CD4-positive, alpha-beta memory T cell (primary cell): ENCODE data around the gene ZDHHC4. TPM values are rescaled to one million over a fixed set of nuclear protein-coding genes. Genes with fewer than 3 reads are reported as not detected.
A peak's percentile ranks its signal among the peaks of the same experiment; 100 is the strongest.
"Not testable (repeated sequence)": the region's sequence is repeated elsewhere in the genome, so short reads cannot be mapped to it uniquely, and the experiment has no call there.

Source experiments
- CTCF ChIA-PET: fragments of 350-600 bp; sonication (Branson Sonifier 250); formaldehyde crosslinking; loops from one replicate; lab custom pipeline; 2021; ENCODE audit warnings: inconsistent platforms; ENCODE audit not compliant: partially characterized antibody; lab: Charles Lee
- POLR2A ChIA-PET: fragments of 350-600 bp; sonication (Branson Sonifier 250); formaldehyde crosslinking; loops from one replicate; lab custom pipeline; 2021; ENCODE audit not compliant: partially characterized antibody; lab: Charles Lee
- DNase-seq, 5 donors: peaks; one replicate each; pipeline versions ENCODE4 v3.0.0 to v3.0.0-alpha.2; 2020 to 2022; ENCODE audit warnings: mixed read lengths in 1 of 5
- H3K27ac ChIP-seq: one replicate; pipeline ENCODE4 v1.7.0; 2013; ENCODE audit warnings: low read depth, low read length
- H3K27me3 ChIP-seq: 2 replicates; pipeline ENCODE4 v1.7.0; 2013; ENCODE audit warnings: mild to moderate bottlenecking, low read length, moderate library complexity; ENCODE audit not compliant: insufficient read depth
- H3K36me3 ChIP-seq: 2 replicates; pipeline ENCODE4 v1.7.0; 2013; ENCODE audit warnings: mild to moderate bottlenecking, low read length, moderate library complexity; ENCODE audit not compliant: insufficient read depth
- H3K4me1 ChIP-seq: 2 replicates; pipeline ENCODE4 v1.7.0; 2013; ENCODE audit warnings: mild to moderate bottlenecking, low read length, moderate library complexity; ENCODE audit not compliant: insufficient read depth
- H3K4me3 ChIP-seq, 2 donors: one replicate each; pipeline ENCODE4 v1.7.0; 2013; ENCODE audit warnings: low read length in 2 of 2, mild to moderate bottlenecking in 1 of 2
- H3K9me3 ChIP-seq, 2 donors: one replicate each; pipeline ENCODE4 v1.7.0; 2013; ENCODE audit warnings: low read length in 2 of 2, control low read depth in 1 of 2; ENCODE audit not compliant: control insufficient read depth in 1 of 2
- H3K27ac Mint-ChIP-seq, 7 donors: one replicate each; pipeline ENCODE4 v1.8.0; 2020 to 2021; ENCODE audit warnings: mixed read lengths in 7 of 7, mild to moderate bottlenecking in 6 of 7, inconsistent platforms in 3 of 7, moderate library complexity in 3 of 7
- H3K27me3 Mint-ChIP-seq, 2 donors: one replicate each; pipeline ENCODE4 v1.8.0; 2020 to 2021; ENCODE audit warnings: mixed read lengths in 2 of 2
- H3K36me3 Mint-ChIP-seq, 2 donors: one replicate each; pipeline ENCODE4 v1.8.0; 2020 to 2021; ENCODE audit warnings: mixed read lengths in 2 of 2, inconsistent platforms in 1 of 2, mild to moderate bottlenecking in 1 of 2
- H3K4me1 Mint-ChIP-seq, 4 donors: one replicate each; pipeline ENCODE4 v1.8.0; 2020 to 2021; ENCODE audit warnings: mixed read lengths in 4 of 4, mild to moderate bottlenecking in 1 of 4
- H3K4me3 Mint-ChIP-seq, 8 donors: one replicate each; pipeline ENCODE4 v1.8.0; 2020 to 2021; ENCODE audit warnings: mixed read lengths in 8 of 8, mild to moderate bottlenecking in 7 of 8, moderate library complexity in 6 of 8, inconsistent platforms in 3 of 8
- H3K9me3 Mint-ChIP-seq, 8 donors: one replicate each; pipeline ENCODE4 v1.8.0; 2020 to 2021; ENCODE audit warnings: mixed read lengths in 8 of 8, mild to moderate bottlenecking in 5 of 8, inconsistent platforms in 3 of 8, moderate library complexity in 1 of 8
- intact Hi-C: fragments of 100-400 bp; cut with micrococcal nuclease; formaldehyde crosslinking; loops from one replicate; pipeline ENCODE4 v1.15.1; 2023
- polyA plus RNA-seq, 2 donors: library from polyadenylated mRNA; unstranded; fragments of 300-500 nt; fragmentation: Illumina TruSeq; gene quantifications; one replicate each; pipeline ENCODE4 v1.2.3, GENCODE V29; 2021
- total RNA-seq, 2 experiments: library from RNA; stranded (reverse); gene quantifications; one replicate each; pipeline ENCODE4 v1.2.3, GENCODE V29; 2021

ZDHHC4 gene
- total and polyA plus RNA-seq, 4 experiments from 2014 or later: 31.6 to 80.8 (median 42.1) TPM

DNA sequence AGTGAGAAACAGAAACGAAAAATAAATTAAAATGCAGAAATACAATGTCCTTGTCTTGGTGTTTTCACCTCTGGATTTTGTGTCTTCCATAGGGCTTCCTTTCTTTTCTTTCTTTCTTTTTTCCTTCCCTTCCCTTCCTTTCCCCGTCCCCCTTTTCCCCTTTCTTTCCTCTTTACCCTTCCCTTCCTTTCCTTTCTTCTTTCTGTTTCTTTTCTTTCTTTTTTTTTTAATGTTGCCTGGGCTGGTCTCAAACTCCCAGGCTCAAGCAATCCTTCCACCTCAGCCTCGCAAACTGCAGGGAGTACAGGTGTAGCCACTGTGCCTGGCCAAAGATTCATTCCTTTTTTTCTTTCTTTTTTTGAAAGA, 47.0 kb downstream of the ZDHHC4 start:
- Mint-ChIP-seq H3K4me1 (peaks cover 29 to 47% (median 38%) of the 10 kb centered on the region in 4 donors), H3K27ac (peak overlapping the region; percentile 60 to 90 (median 77)), H3K36me3 (peaks cover 0 to 6% of the 10 kb centered on the region in 2 donors), H3K27me3 (no peaks in the 10 kb centered on the region), H3K9me3 (no peaks in the 10 kb centered on the region), H3K4me3 (peak overlapping the region in 7 of 8 donors; percentile 64 to 83 (median 76))
- Histone ChIP-seq H3K27ac (no peak overlapping the region), H3K27me3 (no peaks in the 10 kb centered on the region), H3K36me3 (no peaks in the 10 kb centered on the region), H3K4me3 (no peak overlapping the region), H3K4me1 (peaks cover 49% of the 10 kb centered on the region), H3K9me3 (no peaks in the 10 kb centered on the region)
- ChIA-PET CTCF (no interaction called here), POLR2A (interaction anchor here (1.4 kb wide), 1 partner anchor 13 kb away, joined by 8 read pairs; the partner anchor contains the start of gene ZNF316)
- no peak for DNase-seq
- intact Hi-C loops: no loop called here

DNA sequence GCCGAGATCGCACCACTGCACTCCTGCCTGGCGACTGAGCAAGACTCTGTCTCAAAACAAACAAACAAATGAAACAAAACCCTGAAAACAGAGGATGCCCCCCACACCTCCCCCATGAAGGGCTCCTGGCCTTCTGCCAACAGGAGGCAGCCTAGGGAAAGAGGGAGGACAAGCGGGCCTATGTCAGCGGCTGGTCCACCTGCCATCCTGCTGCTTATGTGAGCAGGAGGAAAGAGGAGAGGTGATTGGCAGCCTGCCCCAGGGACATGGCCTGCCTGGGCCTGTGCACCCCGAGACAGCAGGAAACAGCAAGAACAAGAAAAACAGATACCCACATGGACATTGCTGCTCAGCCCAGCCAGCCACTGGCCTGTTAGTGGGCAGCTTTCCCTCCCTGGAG, 50.8 kb downstream of the ZDHHC4 start:
- no peaks in the 10 kb centered on the region for H3K9me3 Mint-ChIP-seq
- H3K36me3 ChIP-seq: no peaks in the 10 kb centered on the region
- H3K4me3 Mint-ChIP-seq: no peak overlapping the region
- H3K27me3 ChIP-seq: no peaks in the 10 kb centered on the region
- peak overlapping the region in 2 of 7 donors; percentile 8 to 84 for H3K27ac Mint-ChIP-seq
- peaks cover 21% of the 10 kb centered on the region for H3K4me1 ChIP-seq
- H3K4me1 Mint-ChIP-seq: peaks cover 10 to 19% (median 14%) of the 10 kb centered on the region in 4 donors
- H3K27me3 Mint-ChIP-seq: no peaks in the 10 kb centered on the region
- CTCF ChIA-PET: no interaction called here
- no peaks in the 10 kb centered on the region for H3K36me3 Mint-ChIP-seq
- H3K27ac ChIP-seq: no peak overlapping the region
- POLR2A ChIA-PET: no interaction called here
- no peak for DNase-seq
- no peaks in the 10 kb centered on the region for H3K9me3 ChIP-seq
- no peak overlapping the region for H3K4me3 ChIP-seq
- intact Hi-C loops: no loop called here

DNA sequence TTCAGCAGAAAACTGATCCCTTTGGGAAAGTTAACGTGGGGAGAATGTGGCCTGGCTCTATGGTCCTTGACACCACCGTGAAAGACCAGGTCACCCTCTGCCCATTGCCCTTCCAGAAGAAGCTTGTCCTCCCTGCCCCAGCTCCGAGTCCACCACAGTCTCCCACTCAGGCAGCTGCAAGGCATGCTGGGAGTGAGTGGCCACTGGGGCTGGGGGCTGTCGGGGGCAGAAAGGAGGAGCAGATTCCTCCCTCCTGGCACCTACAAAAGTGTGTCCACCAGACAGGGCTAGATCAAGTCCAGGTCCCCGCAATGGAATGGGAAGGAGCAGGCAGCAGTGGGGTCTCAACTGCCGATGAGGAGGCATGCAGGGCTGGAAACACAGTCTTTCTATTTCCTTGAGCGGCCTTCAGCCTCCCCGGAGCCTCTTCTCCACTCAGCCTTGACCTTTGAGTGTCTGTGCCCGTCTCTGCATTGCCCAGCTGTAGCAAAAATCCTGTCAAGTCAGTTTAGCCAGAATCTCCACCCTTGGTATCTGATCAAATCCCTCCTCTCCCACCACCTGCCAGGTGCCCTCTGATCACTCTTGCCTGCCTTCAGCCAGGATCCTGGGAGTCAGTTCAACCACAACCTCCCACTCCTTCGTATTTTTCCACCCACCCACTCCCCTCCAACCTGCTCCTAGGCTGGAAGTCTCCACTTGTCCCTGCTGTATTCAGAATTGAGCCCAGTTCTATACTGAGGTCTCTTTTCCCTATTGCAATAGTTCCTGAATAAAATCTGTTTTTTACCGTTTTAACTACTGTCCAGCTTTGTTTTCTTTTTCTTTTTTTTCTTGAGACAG, 53.0 kb downstream of the ZDHHC4 start:
- Histone ChIP-seq H3K4me3 (no peak overlapping the region), H3K4me1 (no peaks in the 10 kb centered on the region), H3K9me3 (no peaks in the 10 kb centered on the region), H3K36me3 (no peaks in the 10 kb centered on the region), H3K27me3 (no peaks in the 10 kb centered on the region), H3K27ac (no peak overlapping the region)
- no peak for DNase-seq
- intact Hi-C loops: no loop called here
- H3K36me3 Mint-ChIP-seq: no peaks in the 10 kb centered on the region
- H3K27ac Mint-ChIP-seq: peak overlapping the region in 2 of 7 donors; percentile 29 to 78
- no peaks in the 10 kb centered on the region for H3K9me3 Mint-ChIP-seq
- CTCF ChIA-PET: no interaction called here
- peaks cover 0 to 4% (median under 1%) of the 10 kb centered on the region in 4 donors for H3K4me1 Mint-ChIP-seq
- H3K27me3 Mint-ChIP-seq: no peaks in the 10 kb centered on the region
- H3K4me3 Mint-ChIP-seq: no peak overlapping the region
- POLR2A ChIA-PET: no interaction called here

DNA sequence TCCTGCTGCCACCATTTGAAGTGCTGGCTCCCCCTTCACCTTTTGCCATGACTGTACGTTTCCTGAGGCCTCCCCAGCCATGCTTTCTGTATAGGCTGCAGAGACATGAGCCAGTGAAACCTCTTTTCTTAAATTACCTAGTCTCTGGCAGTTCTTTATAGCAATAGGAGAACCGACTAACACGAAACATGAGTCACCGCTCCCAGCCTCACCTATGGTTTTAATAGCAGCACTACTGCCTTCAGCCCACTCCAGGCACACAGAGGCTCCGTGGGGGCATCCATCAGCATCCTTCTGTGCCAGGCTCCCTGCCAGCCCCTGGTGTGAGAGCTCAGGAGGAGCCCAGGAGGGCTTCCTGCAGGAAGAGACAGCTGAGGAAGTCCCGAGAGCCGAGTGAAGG, 54.4 kb downstream of the ZDHHC4 start:
- H3K4me1 Mint-ChIP-seq: peaks cover 0 to 3% (median 0%) of the 10 kb centered on the region in 4 donors
- intact Hi-C loops: no loop called here
- no peaks in the 10 kb centered on the region for H3K9me3 ChIP-seq
- ChIA-PET POLR2A (no interaction called here), CTCF (no interaction called here)
- H3K9me3 Mint-ChIP-seq: no peaks in the 10 kb centered on the region
- peak overlapping the region in 1 of 7 donors; percentile 70 for H3K27ac Mint-ChIP-seq
- H3K36me3 Mint-ChIP-seq: no peaks in the 10 kb centered on the region
- no peaks in the 10 kb centered on the region for H3K4me1 ChIP-seq
- H3K27me3 ChIP-seq: no peaks in the 10 kb centered on the region
- H3K4me3 ChIP-seq: no peak overlapping the region
- DNase-seq: no peak
- no peak overlapping the region for H3K27ac ChIP-seq
- no peaks in the 10 kb centered on the region for H3K36me3 ChIP-seq
- no peaks in the 10 kb centered on the region for H3K27me3 Mint-ChIP-seq
- H3K4me3 Mint-ChIP-seq: no peak overlapping the region

DNA sequence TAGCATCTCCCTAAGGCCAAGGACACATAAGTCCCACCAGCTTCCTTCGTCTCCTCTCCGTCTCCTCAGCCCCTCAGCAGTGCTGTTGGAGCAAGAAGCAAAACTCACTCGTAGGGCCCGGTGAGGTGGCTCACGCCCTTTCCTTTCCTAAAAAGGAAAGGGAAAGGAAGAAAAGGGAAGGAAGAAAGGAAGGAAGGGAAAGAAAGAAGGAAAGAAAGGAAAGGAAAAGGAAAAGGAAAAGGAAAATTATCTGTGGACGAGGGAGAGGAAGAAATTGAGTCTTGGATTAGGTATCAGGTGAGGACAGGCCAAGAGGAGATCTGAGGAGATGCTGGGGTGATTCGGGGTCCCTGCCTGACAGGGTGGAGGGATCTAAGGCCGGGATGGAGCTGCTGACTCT, 56.8 kb downstream of the ZDHHC4 start:
- no peaks in the 10 kb centered on the region for H3K27me3 Mint-ChIP-seq
- no peaks in the 10 kb centered on the region for H3K36me3 ChIP-seq
- no peaks in the 10 kb centered on the region for H3K27me3 ChIP-seq
- H3K9me3 ChIP-seq: no peaks in the 10 kb centered on the region
- H3K36me3 Mint-ChIP-seq: peaks cover under 1 to 9% of the 10 kb centered on the region in 2 donors
- H3K4me3 Mint-ChIP-seq: peak overlapping the region in 2 of 8 donors; percentile 25 to 37
- peaks cover 7 to 14% (median 13%) of the 10 kb centered on the region in 4 donors for H3K4me1 Mint-ChIP-seq
- H3K27ac ChIP-seq: no peak overlapping the region
- CTCF ChIA-PET: no interaction called here
- H3K9me3 Mint-ChIP-seq: no peaks in the 10 kb centered on the region
- H3K27ac Mint-ChIP-seq: peak overlapping the region in 1 of 7 donors; percentile 32
- intact Hi-C loops: no loop called here
- H3K4me3 ChIP-seq: no peak overlapping the region
- no peak for DNase-seq
- POLR2A ChIA-PET: no interaction called here
- peaks cover 13% of the 10 kb centered on the region for H3K4me1 ChIP-seq

DNA sequence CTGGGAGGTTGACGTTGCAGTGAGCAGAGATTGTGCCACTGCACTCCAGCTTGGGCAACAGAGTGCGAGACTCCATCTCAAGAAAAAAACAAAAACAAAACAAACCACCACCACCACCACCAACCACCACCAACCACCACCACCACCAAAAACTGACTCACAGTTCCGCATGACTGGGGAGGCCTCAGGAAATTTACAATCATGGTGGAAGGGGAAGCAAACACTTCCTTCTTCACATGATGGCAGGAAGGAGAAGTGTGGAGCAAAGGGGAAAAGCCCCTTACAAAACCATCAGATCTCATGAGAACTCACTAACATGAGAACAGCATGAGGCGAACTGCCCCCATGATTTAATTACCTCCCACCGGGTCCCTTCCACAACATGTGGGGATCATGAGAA, 57.7 kb downstream of the ZDHHC4 start:
- DNase-seq, intact Hi-C loops: not testable (repeated sequence)

DNA sequence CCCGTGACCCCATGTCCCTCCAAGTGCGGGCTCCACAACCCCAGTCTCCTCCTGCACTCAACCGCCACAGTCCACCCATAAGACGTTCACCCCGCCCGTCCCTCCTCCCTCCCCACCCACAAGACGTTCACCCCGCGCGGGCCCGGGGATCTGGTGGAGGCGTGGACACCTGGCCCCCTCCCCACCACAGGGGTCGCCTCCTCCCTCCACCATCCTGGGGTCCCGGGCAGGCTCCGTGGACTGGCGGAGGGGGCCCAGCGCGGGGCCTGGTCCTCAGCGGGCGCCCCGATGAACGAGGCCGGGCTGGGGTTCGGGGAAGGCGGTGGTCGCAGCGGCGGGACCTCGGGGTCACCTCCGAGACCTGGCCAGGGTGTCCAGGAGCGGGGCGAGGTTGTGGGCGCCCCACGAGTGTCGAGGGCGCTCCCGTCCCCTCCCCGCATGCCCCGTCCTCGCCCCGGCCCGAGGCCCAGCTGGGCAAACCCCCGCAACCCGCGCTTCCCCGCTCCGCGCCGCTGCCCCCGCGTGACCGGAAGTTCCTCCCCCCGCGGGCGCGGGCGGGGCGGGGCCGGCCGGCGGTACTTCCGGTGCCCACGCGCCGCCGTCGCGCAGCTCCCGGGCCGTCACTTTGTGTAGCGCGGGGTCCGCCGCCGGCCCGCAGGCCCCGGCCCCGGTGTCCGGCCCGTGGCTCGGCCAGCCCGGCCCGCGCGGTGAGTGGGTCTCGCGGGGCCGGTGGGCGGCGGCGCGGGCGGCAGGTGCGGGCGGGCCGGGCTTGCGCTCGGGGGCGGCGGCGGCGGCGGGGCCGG, 59.7 kb downstream of the ZDHHC4 start, which contains the start of gene ZNF316:
ZNF316 (plus strand) TSS at position 578 of the 803 bp plus-strand sequence. CDS start 5,092 bp downstream, outside the sequence.
- CTCF ChIA-PET: no interaction called here
- Histone ChIP-seq H3K9me3 (no peaks in the 10 kb centered on the region), H3K27ac (peak within 1 kb of the TSS; percentile 63), H3K36me3 (peaks cover 10% of the 10 kb centered on the region), H3K4me1 (peaks cover 20% of the 10 kb centered on the region), H3K4me3 (peak within 1 kb of the TSS in 1 of 2 donors; percentile 54), H3K27me3 (no peaks in the 10 kb centered on the region)
- no peaks in the 10 kb centered on the region for H3K27me3 Mint-ChIP-seq
- H3K27ac Mint-ChIP-seq: peak within 1 kb of the TSS; percentile 78 to 95 (median 90)
- peak in 4 of 5 donors; percentile 40 to 63 (median 47) for DNase-seq
- POLR2A ChIA-PET: interaction anchor here (1.0 to 2.6 kb wide), 6 partner anchors 11 to 49 kb away, joined by 3 to 8 read pairs (median 4); partner anchors contain the start of gene INTS15
- peak within 1 kb of the TSS; percentile 84 to 90 (median 88) for H3K4me3 Mint-ChIP-seq
- H3K4me1 Mint-ChIP-seq: peaks cover 13 to 28% (median 24%) of the 10 kb centered on the region in 4 donors
- intact Hi-C loops: loop anchor here (1.0 to 2.0 kb wide), 2 partner anchors 47 to 70 kb away; partner anchors contain the start of genes INTS15 and ZNF12
- H3K9me3 Mint-ChIP-seq: no peaks in the 10 kb centered on the region
- peaks cover 20 to 30% of the 10 kb centered on the region in 2 donors for H3K36me3 Mint-ChIP-seq

More for the DNA sequence above, 57.7 kb downstream of the ZDHHC4 start:
- POLR2A ChIA-PET, H3K4me3 ChIP-seq, H3K36me3 ChIP-seq, CTCF ChIA-PET, H3K9me3 Mint-ChIP-seq, H3K27me3 ChIP-seq, H3K27ac ChIP-seq, H3K9me3 ChIP-seq, H3K27me3 Mint-ChIP-seq: not testable (repeated sequence)
- Mint-ChIP-seq H3K27ac (peak overlapping the region in 2 of 7 donors; percentile 59 to 78), H3K4me1 (peaks cover 10 to 24% (median 21%) of the 10 kb centered on the region in 4 donors), H3K4me3 (peak overlapping the region in 4 of 8 donors; percentile 35 to 71 (median 50)), H3K36me3 (peaks cover 8 to 15% of the 10 kb centered on the region in 2 donors)
- H3K4me1 ChIP-seq: peaks cover 20% of the 10 kb centered on the region
